Endodermal cell (in vitro differentiated cells): Measurements from ENCODE around the gene COA8. TPM values are rescaled to one million over a fixed set of nuclear protein-coding genes. Genes with fewer than 3 reads are reported as not detected.

Source experiments
- DNase-seq: peaks from one replicate; pipeline ENCODE4 v3.0.0-alpha.2; 2017
- H3K27ac ChIP-seq: 2 replicates; pipeline ENCODE4 v1.5.1; 2013; ENCODE audit warnings: mild to moderate bottlenecking, low read depth, low read length, moderate library complexity
- H3K27me3 ChIP-seq: 2 replicates; pipeline ENCODE4 v1.6.1; 2013; ENCODE audit warnings: mild to moderate bottlenecking, low read length, moderate library complexity; ENCODE audit not compliant: insufficient read depth, control insufficient read depth, poor library complexity, severe bottlenecking
- H3K36me3 ChIP-seq: 2 replicates; pipeline ENCODE4 v1.7.0; 2013; ENCODE audit warnings: mild to moderate bottlenecking, low read length, moderate library complexity; ENCODE audit not compliant: control insufficient read depth, insufficient read depth
- H3K4me1 ChIP-seq: one replicate; pipeline ENCODE4 v1.7.0; 2013; ENCODE audit warnings: low read length; ENCODE audit not compliant: control insufficient read depth, insufficient read depth
- H3K4me3 ChIP-seq: 2 replicates; pipeline ENCODE4 v1.5.1; 2013; ENCODE audit warnings: mild to moderate bottlenecking, low read length, moderate library complexity
- H3K9ac ChIP-seq: 2 replicates; pipeline ENCODE4 v1.6.1; 2013; ENCODE audit warnings: mild to moderate bottlenecking, low read length, moderate library complexity; ENCODE audit not compliant: poor library complexity, severe bottlenecking; ENCODE audit errors: extremely low read depth
- H3K9me3 ChIP-seq: 2 replicates; pipeline ENCODE4 v1.6.1; 2013; ENCODE audit warnings: mild to moderate bottlenecking, low read length, moderate library complexity; ENCODE audit not compliant: control insufficient read depth
- H3K27ac Mint-ChIP-seq: 2 replicates; pipeline ENCODE4 v1.8.0; 2020; ENCODE audit warnings: mixed read lengths
- H3K27me3 Mint-ChIP-seq: 2 replicates; pipeline ENCODE4 v1.8.0; 2021; ENCODE audit warnings: mild to moderate bottlenecking, mixed read lengths; ENCODE audit not compliant: insufficient read depth
- H3K36me3 Mint-ChIP-seq: 2 replicates; pipeline ENCODE4 v1.8.0; 2020; ENCODE audit warnings: low read depth, mixed read lengths
- H3K4me1 Mint-ChIP-seq: 2 replicates; pipeline ENCODE4 v1.8.0; 2020; ENCODE audit warnings: mixed read lengths
- H3K4me3 Mint-ChIP-seq: 2 replicates; pipeline ENCODE4 v1.8.0; 2020; ENCODE audit warnings: mild to moderate bottlenecking, moderate library complexity, mixed read lengths
- H3K9me3 Mint-ChIP-seq: 2 replicates; pipeline ENCODE4 v1.8.0; 2020; ENCODE audit warnings: mild to moderate bottlenecking, mixed read lengths
- CTCF ChIP-seq: fragments of 200-600 bp; sonication (generic); conservative IDR thresholded peaks from 2 replicates; pipeline ENCODE4 v1.5.0; 2021; ENCODE audit warnings: antibody characterized with exemption, mild to moderate bottlenecking
- WGBS, 2 experiments: methylation state at CpG; one replicate each; pipeline versions ENCODE4 v1.1.5 to v1.1.7; 2013; ENCODE audit warnings: missing lambda C conversion rate in 2 of 2, mixed read lengths in 1 of 2; ENCODE audit not compliant: insufficient coverage in 1 of 2, insufficient read length in 1 of 2; 5-methylcytosine and 5-hydroxymethylcytosine counted together
- total RNA-seq, 2 donors: library from RNA; stranded (reverse); fragmentation: NEBNext Ultra II Directional in 1 of 2; extraction: Animal tissue kit (Norgen Biotek cat#: 25700) in 1 of 2; gene quantifications; 2 replicates in 1 of 2; 3 replicates in 1 of 2; pipeline ENCODE4 v1.2.1, GENCODE V29; 2021

Gene COA8
- total RNA-seq, 2 donors from 2014 or later: 30.1 to 39.8 TPM

GRCh38 chr14:103549361-103550311, 13.1 kb upstream of the COA8 start:
- Mint-ChIP-seq H3K27me3 (no peaks in the 10 kb centered on the region), H3K36me3 (no peaks in the 10 kb centered on the region), H3K4me1 (no peaks in the 10 kb centered on the region), H3K27ac (no peak overlapping the region), H3K4me3 (no peak overlapping the region), H3K9me3 (no peaks in the 10 kb centered on the region)
- H3K27ac ChIP-seq: peak overlapping the region; percentile 44
- no peaks in the 10 kb centered on the region for H3K27me3 ChIP-seq
- no peaks in the 10 kb centered on the region for H3K4me1 ChIP-seq
- no peak overlapping the region for H3K4me3 ChIP-seq
- no peaks in the 10 kb centered on the region for H3K9me3 ChIP-seq
- DNase-seq: no peak
- no peak overlapping the region for H3K9ac ChIP-seq
- 91 to 94% methylated on average over 16 to 30 of the region's 30 CpGs for WGBS, 2 experiments
- H3K36me3 ChIP-seq: no peaks in the 10 kb centered on the region
- no peak for TF ChIP-seq CTCF

GRCh38 chr14:103550451-103551337, 12.1 kb upstream of the COA8 start:
- Histone ChIP-seq H3K9me3 (no peaks in the 10 kb centered on the region), H3K36me3 (no peaks in the 10 kb centered on the region), H3K4me1 (no peaks in the 10 kb centered on the region), H3K27me3 (no peaks in the 10 kb centered on the region), H3K9ac (no peak overlapping the region), H3K27ac (no peak overlapping the region), H3K4me3 (no peak overlapping the region)
- TF ChIP-seq CTCF: no peak
- WGBS, 2 experiments: 91 to 93% methylated on average over 16 to 22 of the region's 22 CpGs
- no peaks in the 10 kb centered on the region for H3K36me3 Mint-ChIP-seq
- no peak for DNase-seq
- no peaks in the 10 kb centered on the region for H3K9me3 Mint-ChIP-seq
- no peaks in the 10 kb centered on the region for H3K27me3 Mint-ChIP-seq
- peaks cover 2% of the 10 kb centered on the region for H3K4me1 Mint-ChIP-seq
- H3K4me3 Mint-ChIP-seq: no peak overlapping the region
- H3K27ac Mint-ChIP-seq: no peak overlapping the region

GRCh38 chr14:103551338-103551762, 11.4 kb upstream of the COA8 start:
- H3K9me3 ChIP-seq: no peaks in the 10 kb centered on the region
- Mint-ChIP-seq H3K9me3 (no peaks in the 10 kb centered on the region), H3K27ac (peak overlapping the region; percentile 55), H3K36me3 (no peaks in the 10 kb centered on the region), H3K4me1 (peaks cover 2% of the 10 kb centered on the region), H3K27me3 (no peaks in the 10 kb centered on the region), H3K4me3 (no peak overlapping the region)
- no peak for TF ChIP-seq CTCF
- H3K36me3 ChIP-seq: no peaks in the 10 kb centered on the region
- no peak overlapping the region for H3K9ac ChIP-seq
- no peak overlapping the region for H3K4me3 ChIP-seq
- H3K4me1 ChIP-seq: no peaks in the 10 kb centered on the region
- 89 to 91% methylated on average over 8 to 17 of the region's 17 CpGs for WGBS, 2 experiments
- no peaks in the 10 kb centered on the region for H3K27me3 ChIP-seq
- DNase-seq: no peak
- H3K27ac ChIP-seq: no peak overlapping the region
